Ectodermal cell (in vitro differentiated cells): ENCODE results near the gene ZNF462.

ENCODE experiments used
- H3K27ac ChIP-seq: 2 replicates; pipeline ENCODE4 v1.7.0; 2013; ENCODE audit warnings: mild to moderate bottlenecking, low read depth, low read length; ENCODE audit not compliant: insufficient read depth, poor library complexity, severe bottlenecking
- H3K27me3 ChIP-seq: 2 replicates; pipeline ENCODE4 v1.7.0; 2013; ENCODE audit warnings: mild to moderate bottlenecking, low read length; ENCODE audit not compliant: insufficient read depth, control insufficient read depth, poor library complexity, severe bottlenecking
- H3K36me3 ChIP-seq: one replicate; pipeline ENCODE4 v1.7.0; 2013; ENCODE audit warnings: low read length; ENCODE audit not compliant: control insufficient read depth, insufficient read depth
- H3K4me1 ChIP-seq: one replicate; pipeline ENCODE4 v1.7.0; 2013; ENCODE audit warnings: low read length; ENCODE audit not compliant: control insufficient read depth, insufficient read depth
- H3K4me3 ChIP-seq: 2 replicates; pipeline ENCODE4 v1.7.0; 2013; ENCODE audit warnings: low read depth, low read length, control low read depth; ENCODE audit not compliant: insufficient read depth
- H3K9me3 ChIP-seq: 2 replicates; pipeline ENCODE4 v1.7.0; 2013; ENCODE audit warnings: mild to moderate bottlenecking, low read length, moderate library complexity; ENCODE audit not compliant: control insufficient read depth
- WGBS, 2 experiments: methylation state at CpG; one replicate each; pipeline ENCODE4 v1.1.7; 2013; ENCODE audit warnings: missing lambda C conversion rate in 2 of 2; 5-methylcytosine and 5-hydroxymethylcytosine counted together

The ZNF462 gene

DNA sequence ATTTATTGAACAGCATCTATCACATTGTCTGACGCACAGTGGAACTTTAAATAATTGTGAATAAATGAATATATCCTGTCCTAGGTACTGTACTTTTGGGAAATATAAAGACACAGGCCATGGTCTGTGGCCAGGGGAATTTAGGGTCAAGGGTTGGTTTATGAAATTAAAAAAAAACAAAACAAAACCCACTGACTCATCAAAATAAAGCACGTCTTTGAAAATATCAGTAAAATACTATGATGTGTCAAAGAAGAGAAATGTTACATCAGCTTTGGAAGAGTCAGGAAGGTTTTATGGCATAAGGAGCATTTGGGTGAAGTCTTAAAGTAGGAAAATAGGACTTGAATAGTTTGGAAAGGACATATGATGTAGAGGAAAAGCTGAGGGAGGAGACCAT, 70.5 kb downstream of the ZNF462 start:
- Histone ChIP-seq H3K27me3 (no peaks in the 10 kb centered on the region), H3K4me1 (no peaks in the 10 kb centered on the region), H3K4me3 (no peak overlapping the region), H3K27ac (no peak overlapping the region), H3K9me3 (no peaks in the 10 kb centered on the region), H3K36me3 (peaks cover 64% of the 10 kb centered on the region)
- 100% methylated on average over 2 of the region's 2 CpGs for whole genome bisulfite sequencing, 2 experiments

DNA sequence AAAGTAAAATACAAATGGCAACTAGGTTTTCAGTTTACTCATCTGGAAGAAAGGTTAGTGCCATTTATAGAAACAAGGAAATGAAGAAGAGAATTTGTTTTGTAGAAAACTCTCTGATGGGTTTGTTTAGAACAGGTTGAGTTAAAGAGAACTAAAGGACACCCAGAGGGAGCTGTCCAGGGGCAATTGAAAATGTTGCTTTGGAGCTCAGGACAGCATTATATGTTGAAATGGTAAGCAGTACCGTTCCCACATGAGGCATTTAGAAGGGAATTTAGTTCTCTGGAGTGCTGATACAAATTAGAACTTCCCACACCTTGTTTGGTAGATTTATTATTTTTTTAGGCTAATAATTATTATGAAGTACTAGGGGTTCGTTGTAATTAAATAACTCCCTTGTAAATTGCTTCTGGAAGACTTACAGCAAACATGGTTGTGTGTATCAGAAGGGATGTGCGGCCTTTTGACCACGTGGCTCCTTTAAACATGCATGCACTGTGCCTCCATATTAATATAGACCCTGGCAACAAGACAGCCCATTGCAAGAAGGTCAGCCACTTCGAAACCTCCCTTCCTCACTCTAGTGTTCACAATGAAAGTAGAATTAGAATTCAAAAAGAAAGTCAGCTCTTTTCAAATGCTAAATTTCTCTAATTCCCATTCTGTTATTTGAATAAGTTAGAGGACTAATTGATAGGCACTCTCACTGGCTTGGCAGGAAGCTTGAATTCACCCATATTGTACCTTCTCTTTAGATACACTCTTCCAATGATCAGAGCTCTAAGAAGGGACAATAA, 71.7 kb downstream of the ZNF462 start:
- Histone ChIP-seq H3K27ac (no peak overlapping the region), H3K4me3 (no peak overlapping the region), H3K27me3 (no peaks in the 10 kb centered on the region), H3K4me1 (no peaks in the 10 kb centered on the region), H3K9me3 (no peaks in the 10 kb centered on the region), H3K36me3 (peaks cover 64% of the 10 kb centered on the region)
- WGBS, 2 experiments, result 79 to 82% methylated on average over 5 of the region's 5 CpGs

DNA sequence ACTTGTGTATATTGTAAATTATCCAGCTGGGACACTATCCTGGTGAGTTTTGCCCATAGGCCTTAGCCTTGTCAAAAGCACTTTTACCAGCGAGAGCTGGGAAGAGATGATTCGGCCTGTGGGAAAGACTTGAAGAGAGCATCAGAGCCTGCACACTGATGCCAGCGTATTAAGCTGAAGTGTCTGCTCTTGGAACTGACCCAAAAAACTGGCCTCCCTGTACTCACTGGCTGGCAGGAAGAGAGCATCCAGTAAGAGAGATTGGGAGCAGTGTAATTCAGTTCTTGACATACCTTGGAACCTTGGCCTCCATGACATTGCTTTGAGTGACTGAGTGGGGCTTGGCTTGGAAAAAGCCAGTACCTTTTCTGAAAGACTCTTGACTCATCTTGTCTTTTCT, 73.7 kb downstream of the ZNF462 start:
- Histone ChIP-seq H3K4me1 (no peaks in the 10 kb centered on the region), H3K36me3 (peaks cover 64% of the 10 kb centered on the region), H3K4me3 (no peak overlapping the region), H3K27me3 (no peaks in the 10 kb centered on the region), H3K27ac (no peak overlapping the region), H3K9me3 (no peaks in the 10 kb centered on the region)
- WGBS, 2 experiments, result 94 to 96% methylated on average over 3 of the region's 3 CpGs

DNA sequence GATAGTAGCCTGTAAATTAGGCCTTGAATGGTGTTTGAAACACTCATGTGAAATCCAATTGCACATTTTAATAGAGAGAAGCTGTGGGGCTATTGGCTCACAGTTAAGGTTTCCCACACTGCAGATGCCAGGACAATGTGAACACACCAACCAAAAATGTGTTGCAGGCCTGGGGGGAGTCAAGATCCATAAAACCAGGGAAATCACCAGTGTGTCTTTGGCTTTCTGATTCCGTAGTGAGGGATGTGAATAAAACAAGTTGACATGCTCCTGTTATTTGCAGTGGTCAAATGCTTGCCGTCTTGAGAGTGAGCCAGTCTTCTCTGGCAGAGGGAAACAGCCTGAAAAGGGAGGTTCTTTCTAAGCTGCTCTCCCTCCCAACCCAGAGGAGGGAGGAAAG, 79.0 kb downstream of the ZNF462 start:
- H3K36me3 ChIP-seq, result peaks cover 50% of the 10 kb centered on the region
- no peak overlapping the region for H3K27ac ChIP-seq
- no peaks in the 10 kb centered on the region for H3K27me3 ChIP-seq
- WGBS, 2 experiments, result 90 to 92% methylated on average over 2 of the region's 2 CpGs
- no peak overlapping the region for H3K4me3 ChIP-seq
- H3K4me1 ChIP-seq, result no peaks in the 10 kb centered on the region
- no peaks in the 10 kb centered on the region for H3K9me3 ChIP-seq

DNA sequence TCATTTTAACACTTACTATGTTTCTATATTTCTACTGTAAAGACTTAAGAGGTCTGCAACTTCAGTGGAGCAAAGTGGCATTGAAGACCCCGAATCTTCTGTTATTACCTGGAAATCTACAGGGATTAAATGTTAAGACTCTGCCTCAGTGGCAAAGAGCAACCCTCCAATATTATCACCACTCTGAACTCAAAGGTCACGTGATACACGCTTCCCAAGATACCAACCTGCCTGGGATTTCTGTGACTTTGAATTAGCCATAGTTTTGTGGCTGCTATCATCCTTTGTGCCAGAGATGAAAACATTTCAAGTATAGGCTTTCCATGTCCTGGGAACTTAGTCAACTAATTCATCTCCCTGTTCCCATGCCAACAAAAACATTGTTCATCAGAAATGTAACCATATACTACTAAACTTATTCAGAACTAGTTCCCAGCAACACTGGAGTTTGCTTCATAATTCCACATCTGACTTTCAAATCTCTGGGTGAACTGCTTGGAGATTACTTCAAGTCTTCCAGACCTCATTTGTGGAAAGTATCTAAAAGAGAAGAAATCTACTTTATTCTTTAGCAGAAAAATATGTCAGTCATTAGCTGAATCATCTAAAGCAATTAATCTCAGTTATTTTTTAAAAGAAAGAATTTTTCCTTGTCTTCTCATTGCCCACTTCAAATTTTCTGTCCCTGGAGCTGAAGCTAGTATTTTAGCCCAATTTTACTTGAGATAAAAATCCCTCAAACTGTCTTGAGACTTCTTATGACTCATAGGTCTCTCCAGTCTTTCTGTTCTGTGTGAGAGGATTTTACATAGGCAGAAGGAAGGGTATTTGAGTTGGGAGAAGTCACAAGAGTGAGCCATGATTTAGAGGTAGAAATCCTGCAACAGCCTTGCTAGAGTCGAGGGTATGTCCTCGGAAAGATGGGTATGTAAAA, 83.0 kb downstream of the ZNF462 start:
- no peaks in the 10 kb centered on the region for H3K4me1 ChIP-seq
- H3K27me3 ChIP-seq, result no peaks in the 10 kb centered on the region
- no peak overlapping the region for H3K27ac ChIP-seq
- H3K9me3 ChIP-seq, result no peaks in the 10 kb centered on the region
- H3K4me3 ChIP-seq, result no peak overlapping the region
- 91 to 92% methylated on average over 5 of the region's 5 CpGs for WGBS, 2 experiments
- peaks cover 31% of the 10 kb centered on the region for H3K36me3 ChIP-seq

DNA sequence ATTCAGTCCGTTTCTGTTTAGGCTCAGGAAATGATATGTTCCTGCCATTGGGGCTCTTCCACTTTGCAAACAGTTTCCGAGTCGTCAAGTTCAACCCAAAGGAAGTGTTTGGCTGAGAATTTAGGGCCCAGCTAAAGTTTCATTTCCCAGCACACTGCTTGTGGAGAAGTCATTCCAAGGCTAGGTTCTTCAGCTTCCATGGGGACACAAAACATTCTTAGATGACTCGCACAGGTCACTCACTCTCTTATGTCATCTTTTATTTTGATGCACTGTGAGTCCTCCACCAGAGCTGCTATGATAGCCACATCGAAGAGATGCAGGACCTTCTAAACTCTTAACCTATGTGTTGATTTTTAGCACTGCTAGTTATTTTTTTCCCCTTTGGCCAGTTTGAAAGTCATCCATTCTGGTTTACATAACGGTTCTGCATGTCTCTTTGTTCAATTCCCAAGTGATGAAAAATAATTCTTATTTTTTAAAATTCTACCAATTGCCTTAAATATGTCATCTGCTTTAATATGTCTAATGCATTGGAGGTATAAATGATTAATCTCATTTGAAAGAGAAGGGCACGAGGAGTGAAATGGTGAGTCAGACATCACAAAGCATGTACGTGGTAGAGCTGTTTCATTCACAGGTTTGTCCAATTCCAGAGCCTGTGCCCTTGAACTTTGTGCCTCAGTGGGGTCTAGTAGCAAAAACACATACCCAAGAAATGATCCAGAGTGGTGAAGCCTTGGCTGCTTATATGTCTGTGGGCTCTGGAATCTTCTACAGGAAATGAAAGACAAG, 84.3 kb downstream of the ZNF462 start:
- H3K27ac ChIP-seq, result no peak overlapping the region
- no peaks in the 10 kb centered on the region for H3K4me1 ChIP-seq
- WGBS, 2 experiments, result 94 to 97% methylated on average over 8 of the region's 8 CpGs
- H3K36me3 ChIP-seq, result peaks cover 24% of the 10 kb centered on the region
- H3K27me3 ChIP-seq, result no peaks in the 10 kb centered on the region
- no peaks in the 10 kb centered on the region for H3K9me3 ChIP-seq
- H3K4me3 ChIP-seq, result no peak overlapping the region

DNA sequence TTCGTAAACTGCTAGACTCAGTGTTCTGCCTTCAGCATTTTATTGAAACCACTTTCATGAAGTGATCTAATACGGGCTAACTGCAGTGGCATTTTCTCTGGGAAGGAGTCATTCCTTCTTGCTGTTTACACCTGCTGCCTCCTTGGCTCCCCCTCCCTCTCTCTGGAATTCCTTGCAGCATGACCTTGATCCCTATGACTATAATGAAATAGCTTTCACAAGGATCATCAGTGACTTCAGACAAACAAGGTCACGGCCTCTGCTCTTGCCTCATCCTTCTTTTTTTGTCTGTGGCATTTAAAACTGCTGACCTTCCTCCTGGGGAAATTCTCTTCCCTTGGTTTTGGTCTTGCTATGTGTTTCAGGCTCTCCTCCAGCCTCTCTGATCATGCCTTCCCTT, 90.2 kb downstream of the ZNF462 start:
- Histone ChIP-seq H3K4me1 (no peaks in the 10 kb centered on the region), H3K9me3 (no peaks in the 10 kb centered on the region), H3K27ac (no peak overlapping the region), H3K27me3 (no peaks in the 10 kb centered on the region), H3K4me3 (no peak overlapping the region), H3K36me3 (peaks cover 9% of the 10 kb centered on the region)
- WGBS, 2 experiments, result 94 to 96% methylated on average over 3 of the region's 3 CpGs

DNA sequence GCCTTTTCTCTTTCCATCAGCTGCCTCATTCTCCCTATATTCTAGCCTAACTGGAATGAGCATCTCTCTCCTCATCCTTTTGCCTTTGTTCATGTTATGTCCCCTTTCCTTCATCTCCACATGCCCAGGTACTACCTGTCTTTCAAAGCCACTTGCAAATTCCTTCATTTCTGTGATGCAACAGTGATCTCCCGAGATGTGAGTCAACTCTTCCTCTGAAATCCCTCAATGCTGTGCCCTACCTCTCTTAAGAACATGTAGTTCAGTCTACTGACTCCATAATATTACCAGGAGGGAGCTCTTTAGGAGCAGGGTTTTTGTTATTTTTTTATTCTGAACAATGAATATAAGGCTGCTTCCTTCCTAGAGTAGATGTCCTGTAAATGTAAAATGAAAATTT, 91.6 kb downstream of the ZNF462 start:
- 92 to 97% methylated on average over 1 of the region's 1 CpG for WGBS, 2 experiments
- Histone ChIP-seq H3K27me3 (no peaks in the 10 kb centered on the region), H3K9me3 (no peaks in the 10 kb centered on the region), H3K4me1 (no peaks in the 10 kb centered on the region), H3K4me3 (no peak overlapping the region), H3K27ac (no peak overlapping the region), H3K36me3 (peaks cover 14% of the 10 kb centered on the region)

DNA sequence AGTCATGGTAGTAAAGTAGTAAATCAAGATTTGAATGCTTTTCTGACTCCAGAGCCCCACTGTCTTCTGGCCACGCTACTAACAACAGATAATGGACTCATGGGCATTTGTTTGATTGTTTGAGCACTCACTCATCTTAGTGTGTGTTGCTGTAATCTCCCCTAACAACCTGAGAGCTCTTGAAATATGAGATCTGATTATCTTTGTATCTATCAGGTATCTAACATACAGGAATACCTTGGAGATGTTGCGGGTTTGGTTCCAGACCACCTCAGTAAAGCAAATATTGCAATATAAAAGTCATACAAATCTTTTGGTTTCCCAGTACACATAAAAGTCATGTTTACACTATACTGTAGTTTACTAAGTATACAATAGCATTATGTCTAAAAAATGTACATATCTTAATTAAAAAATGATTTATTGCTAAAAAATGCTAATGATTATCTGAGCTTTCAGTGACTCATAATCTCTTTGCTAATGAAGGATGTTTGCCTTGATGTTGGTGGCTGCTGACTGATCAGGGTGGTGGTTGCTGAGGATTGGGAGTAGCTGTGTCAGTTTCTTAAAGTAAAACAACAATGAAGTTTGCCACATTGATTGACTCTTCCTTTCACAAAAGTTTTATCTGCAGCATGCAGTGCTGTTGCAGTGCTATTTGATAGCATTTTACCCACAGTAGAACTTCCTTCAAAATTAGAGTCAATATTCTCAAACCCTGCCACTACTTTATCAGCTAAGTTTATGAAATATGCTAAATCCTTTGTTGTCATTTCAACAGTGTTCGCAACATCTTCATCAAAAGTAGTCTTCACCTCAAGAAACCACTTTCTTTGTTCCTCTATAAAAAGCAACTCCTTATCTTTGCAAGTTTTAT, 92.2 kb downstream of the ZNF462 start:
- 99 to 100% methylated on average over 2 to 3 of the region's 3 CpGs for WGBS, 2 experiments
- Histone ChIP-seq H3K9me3 (no peaks in the 10 kb centered on the region), H3K4me1 (no peaks in the 10 kb centered on the region), H3K27me3 (no peaks in the 10 kb centered on the region), H3K4me3 (no peak overlapping the region), H3K36me3 (peaks cover 12% of the 10 kb centered on the region), H3K27ac (no peak overlapping the region)
